ENCODE measurements around the gene ADM2. TPM values are rescaled to one million over a fixed set of nuclear protein-coding genes. Genes with fewer than 3 reads are reported as not detected.

Gene ADM2
- total and polyA plus RNA-seq, 2 of the 13 experiments (the other 11 are each of a cell fraction or from before 2014, with no cell fraction given): 1.2 to 3.0 TPM

- TF ChIP-seq LRRFIP1 (CRISPR knock-in tag; conservative IDR thresholded peaks at IDR 0.05) (no peak), GPN1 (CRISPR knock-in tag; IDR thresholded peaks at IDR 0.05; ENCODE audit: borderline replicate concordance) (no peak)
Measured at GRCh38 chr22:50468626-50469025, 12.7 kb upstream of the ADM2 start (continued).

- H4K20me1 ChIP-seq (ENCODE audit: insufficient read depth, low read length): peaks cover 35% of the 10 kb centered on the region
- peaks cover 50% of the 10 kb centered on the region for H3K79me2 ChIP-seq (ENCODE audit: insufficient read depth, low read length)
- no peak overlapping the region for H3K4me3 ChIP-seq (replicated peaks in 1 of 3; ENCODE audit: insufficient read depth in 1 of 3, low read depth in 2 of 3, low read length in 3 of 3)
- no peak for DNase-seq (ENCODE audit: low spot score)
- FAIRE-seq: no peak
- ChIA-PET CTCF (ENCODE audit: low intra/inter-chr PET ratio, low total read pairs) (no interaction called here), POLR2A (no interaction called here)
- peaks cover 42% of the 10 kb centered on the region for H3K4me1 ChIP-seq (ENCODE audit: insufficient read depth, low read length)
- TF ChIP-seq KLF9 (CRISPR knock-in tag; IDR thresholded peaks at IDR 0.05; ENCODE audit: low read depth): no peak
- no peak for TF ChIP-seq ZNF317 (CRISPR knock-in tag; IDR thresholded peaks at IDR 0.05)
- peak; percentile 0 for TF ChIP-seq AGO2 (optimal IDR thresholded peaks at IDR 0.05; ENCODE audit: low read depth, low read length)
- TF ChIP-seq ZNF879 (CRISPR knock-in tag; IDR thresholded peaks at IDR 0.05): no peak
- no peak overlapping the region for H3K27ac ChIP-seq (ENCODE audit: extremely low read length, insufficient read depth, low read length)
- intact Hi-C loops (cut with micrococcal nuclease; ENCODE audit: unreplicated experiment): no loop called here
- in situ Hi-C loops (cut with HindIII; ENCODE audit: extremely low pct_ligation_motif_present, low pct_unique_long_range_greater_than_20kb): no loop called here
- H3K9ac ChIP-seq (ENCODE audit: insufficient read depth, low read depth, low read length): no peak overlapping the region
- H2AFZ ChIP-seq (ENCODE audit: low read length): no peak overlapping the region
- peaks cover 17 to 29% of the 10 kb centered on the region in 2 experiments; a peak in 4 of 5 replicates for H3K36me3 ChIP-seq (replicated peaks in 1 of 2; ENCODE audit: control insufficient read depth in 1 of 2, insufficient read depth in 2 of 2, low read length in 2 of 2)
- H3K27me3 ChIP-seq (ENCODE audit: control insufficient read depth in 1 of 2, insufficient read depth in 2 of 2, low read length in 2 of 2): no peaks in the 10 kb centered on the region
- H3K4me2 ChIP-seq (ENCODE audit: low read depth, low read length): no peak overlapping the region
- no peaks in the 10 kb centered on the region for H3K9me3 ChIP-seq (ENCODE audit: low read length)
- 100% methylated on average over 1 of the region's 25 CpGs for WGBS (ENCODE audit: low lambda C conversion rate)
- BruUV-seq (replicated peaks): no TSS peak
- ATAC-seq: no peak
Measured at GRCh38 chr22:50469377-50470305, 11.7 kb upstream of the ADM2 start.

Data from HepG2 (cell line).